Measurements from ENCODE around the gene EMC7. TPM values are rescaled to one million over a fixed set of nuclear protein-coding genes. Genes with fewer than 3 reads are reported as not detected.

EMC7 gene
- total and polyA plus RNA-seq, 9 of the 15 experiments (the other 6 are each of a cell fraction or from before 2014, with no cell fraction given): 25.8 to 92.8 (median 49.7) TPM

DNA sequence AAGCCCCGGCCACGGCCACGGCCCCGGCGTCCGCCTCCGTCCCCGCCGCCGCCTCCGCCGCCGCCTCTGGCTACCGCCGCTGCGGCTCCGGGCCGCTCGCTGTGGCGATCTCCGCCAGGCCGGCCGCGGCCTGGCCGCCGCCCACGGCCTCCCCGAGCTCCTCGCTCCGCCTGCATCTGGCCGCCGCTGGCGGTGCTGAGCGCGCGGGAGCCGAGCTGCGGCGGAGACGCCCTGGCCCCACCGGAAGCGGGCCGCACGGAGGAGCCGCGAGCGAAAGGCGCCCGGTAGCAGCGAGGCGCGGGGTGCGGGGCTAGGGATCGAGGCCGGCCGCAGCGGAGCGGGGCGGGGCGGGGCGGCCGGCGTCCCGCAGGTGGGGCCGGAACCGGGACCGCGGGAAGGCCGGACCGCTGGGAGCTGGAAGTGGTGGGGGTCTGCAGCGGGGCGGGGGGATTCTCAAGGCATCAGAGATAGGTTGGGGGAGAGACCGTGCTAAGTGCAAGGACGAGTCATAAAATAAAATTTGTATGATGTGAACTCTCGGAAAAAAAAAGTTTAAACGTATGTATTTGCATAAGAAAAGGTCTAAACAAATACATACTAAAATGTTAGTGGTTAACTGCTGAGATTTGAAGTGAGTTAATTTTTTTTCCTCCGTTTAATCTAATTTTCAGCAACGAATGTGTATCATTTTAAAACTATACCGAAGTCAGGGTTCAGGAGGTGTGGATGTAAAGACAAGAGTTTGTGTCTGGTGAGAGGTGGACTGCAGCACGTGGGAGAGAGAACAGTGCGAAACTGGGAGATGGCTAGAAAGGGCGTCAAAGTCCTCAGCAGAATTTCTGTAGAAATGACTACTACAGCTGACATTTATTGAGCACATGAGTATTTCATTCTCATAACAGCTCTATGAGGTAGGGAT is 62.5 kb downstream of the EMC7 start, which contains the start of gene AVEN (continued):
- TF ChIP-seq, protein P1, sequence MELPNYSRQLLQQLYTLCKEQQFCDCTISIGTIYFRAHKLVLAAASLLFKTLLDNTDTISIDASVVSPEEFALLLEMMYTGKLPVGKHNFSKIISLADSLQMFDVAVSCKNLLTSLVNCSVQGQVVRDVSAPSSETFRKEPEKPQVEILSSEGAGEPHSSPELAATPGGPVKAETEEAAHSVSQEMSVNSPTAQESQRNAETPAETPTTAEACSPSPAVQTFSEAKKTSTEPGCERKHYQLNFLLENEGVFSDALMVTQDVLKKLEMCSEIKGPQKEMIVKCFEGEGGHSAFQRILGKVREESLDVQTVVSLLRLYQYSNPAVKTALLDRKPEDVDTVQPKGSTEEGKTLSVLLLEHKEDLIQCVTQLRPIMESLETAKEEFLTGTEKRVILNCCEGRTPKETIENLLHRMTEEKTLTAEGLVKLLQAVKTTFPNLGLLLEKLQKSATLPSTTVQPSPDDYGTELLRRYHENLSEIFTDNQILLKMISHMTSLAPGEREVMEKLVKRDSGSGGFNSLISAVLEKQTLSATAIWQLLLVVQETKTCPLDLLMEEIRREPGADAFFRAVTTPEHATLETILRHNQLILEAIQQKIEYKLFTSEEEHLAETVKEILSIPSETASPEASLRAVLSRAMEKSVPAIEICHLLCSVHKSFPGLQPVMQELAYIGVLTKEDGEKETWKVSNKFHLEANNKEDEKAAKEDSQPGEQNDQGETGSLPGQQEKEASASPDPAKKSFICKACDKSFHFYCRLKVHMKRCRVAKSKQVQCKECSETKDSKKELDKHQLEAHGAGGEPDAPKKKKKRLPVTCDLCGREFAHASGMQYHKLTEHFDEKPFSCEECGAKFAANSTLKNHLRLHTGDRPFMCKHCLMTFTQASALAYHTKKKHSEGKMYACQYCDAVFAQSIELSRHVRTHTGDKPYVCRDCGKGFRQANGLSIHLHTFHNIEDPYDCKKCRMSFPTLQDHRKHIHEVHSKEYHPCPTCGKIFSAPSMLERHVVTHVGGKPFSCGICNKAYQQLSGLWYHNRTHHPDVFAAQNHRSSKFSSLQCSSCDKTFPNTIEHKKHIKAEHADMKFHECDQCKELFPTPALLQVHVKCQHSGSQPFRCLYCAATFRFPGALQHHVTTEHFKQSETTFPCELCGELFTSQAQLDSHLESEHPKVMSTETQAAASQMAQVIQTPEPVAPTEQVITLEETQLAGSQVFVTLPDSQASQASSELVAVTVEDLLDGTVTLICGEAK (IDR thresholded peaks at IDR 0.05): no peak
- TF ChIP-seq, protein P1 (CRISPR knock-in tag; IDR thresholded peaks at IDR 0.05): 0 out of 2 replicates have a peak, but pooled peaks have one; percentile 3
- TF ChIP-seq, protein P2, sequence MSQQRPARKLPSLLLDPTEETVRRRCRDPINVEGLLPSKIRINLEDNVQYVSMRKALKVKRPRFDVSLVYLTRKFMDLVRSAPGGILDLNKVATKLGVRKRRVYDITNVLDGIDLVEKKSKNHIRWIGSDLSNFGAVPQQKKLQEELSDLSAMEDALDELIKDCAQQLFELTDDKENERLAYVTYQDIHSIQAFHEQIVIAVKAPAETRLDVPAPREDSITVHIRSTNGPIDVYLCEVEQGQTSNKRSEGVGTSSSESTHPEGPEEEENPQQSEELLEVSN (IDR thresholded peaks at IDR 0.05; ENCODE audit: borderline replicate concordance in 1 of 2, extremely low read depth in 1 of 2, insufficient read depth in 1 of 2, insufficient read length in 1 of 2, low read depth in 1 of 2, low read length in 1 of 2, poor library complexity in 1 of 2, severe bottlenecking in 1 of 2): peak in 1 of 2 experiments; percentile 93
- TF ChIP-seq, protein P3, sequence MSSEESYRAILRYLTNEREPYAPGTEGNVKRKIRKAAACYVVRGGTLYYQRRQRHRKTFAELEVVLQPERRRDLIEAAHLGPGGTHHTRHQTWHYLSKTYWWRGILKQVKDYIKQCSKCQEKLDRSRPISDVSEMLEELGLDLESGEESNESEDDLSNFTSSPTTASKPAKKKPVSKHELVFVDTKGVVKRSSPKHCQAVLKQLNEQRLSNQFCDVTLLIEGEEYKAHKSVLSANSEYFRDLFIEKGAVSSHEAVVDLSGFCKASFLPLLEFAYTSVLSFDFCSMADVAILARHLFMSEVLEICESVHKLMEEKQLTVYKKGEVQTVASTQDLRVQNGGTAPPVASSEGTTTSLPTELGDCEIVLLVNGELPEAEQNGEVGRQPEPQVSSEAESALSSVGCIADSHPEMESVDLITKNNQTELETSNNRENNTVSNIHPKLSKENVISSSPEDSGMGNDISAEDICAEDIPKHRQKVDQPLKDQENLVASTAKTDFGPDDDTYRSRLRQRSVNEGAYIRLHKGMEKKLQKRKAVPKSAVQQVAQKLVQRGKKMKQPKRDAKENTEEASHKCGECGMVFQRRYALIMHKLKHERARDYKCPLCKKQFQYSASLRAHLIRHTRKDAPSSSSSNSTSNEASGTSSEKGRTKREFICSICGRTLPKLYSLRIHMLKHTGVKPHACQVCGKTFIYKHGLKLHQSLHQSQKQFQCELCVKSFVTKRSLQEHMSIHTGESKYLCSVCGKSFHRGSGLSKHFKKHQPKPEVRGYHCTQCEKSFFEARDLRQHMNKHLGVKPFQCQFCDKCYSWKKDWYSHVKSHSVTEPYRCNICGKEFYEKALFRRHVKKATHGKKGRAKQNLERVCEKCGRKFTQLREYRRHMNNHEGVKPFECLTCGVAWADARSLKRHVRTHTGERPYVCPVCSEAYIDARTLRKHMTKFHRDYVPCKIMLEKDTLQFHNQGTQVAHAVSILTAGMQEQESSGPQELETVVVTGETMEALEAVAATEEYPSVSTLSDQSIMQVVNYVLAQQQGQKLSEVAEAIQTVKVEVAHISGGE (CRISPR knock-in tag; IDR thresholded peaks at IDR 0.05): peak in 1 of 3 experiments; percentile 50; a peak in 1 of 6 replicates
- TF ChIP-seq LEF1 (IDR thresholded peaks at IDR 0.05) (no peak), L3MBTL2 (IDR thresholded peaks at IDR 0.05) (peak; percentile 52), DDX20 (tag; IDR thresholded peaks at IDR 0.05; ENCODE audit: low read depth) (no peak), GABPA (tag; conservative IDR thresholded peaks at IDR 0.05; ENCODE audit: low read depth) (peak; percentile 82), WHSC1 (IDR thresholded peaks at IDR 0.05; ENCODE audit: low read length) (no peak)

Data from K562 (cell line).